ENCODE results near the gene KRT23. TPM values are rescaled to one million over a fixed set of nuclear protein-coding genes. Genes with fewer than 3 reads are reported as not detected.
A peak's percentile ranks its signal among the peaks of the same experiment; 100 is the strongest.

The KRT23 gene
- total RNA-seq, 1 donor, result 0.36 TPM

DNA sequence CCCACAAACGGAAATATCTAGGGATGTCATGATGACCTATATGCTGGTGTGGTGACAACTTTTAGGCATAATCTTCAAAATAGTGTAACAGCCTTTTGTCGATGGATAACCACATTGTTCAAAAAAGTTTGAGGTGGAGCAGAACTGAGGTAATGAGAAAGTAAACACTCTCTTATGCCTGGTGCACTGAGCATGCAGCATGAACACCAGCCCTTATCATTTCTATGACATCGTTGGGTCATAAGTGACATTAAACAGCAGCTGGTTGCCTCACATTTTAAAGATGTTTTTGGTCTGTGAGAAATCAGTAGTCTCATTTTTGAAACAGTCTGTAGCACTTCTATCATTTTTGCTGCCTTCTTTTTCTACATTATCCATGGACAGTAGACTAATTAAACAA, 1.8 kb downstream of the KRT23 start:
- no peaks in the 10 kb centered on the region for H3K27me3 ChIP-seq (ENCODE audit: insufficient read depth, low read length)
- H2AFZ ChIP-seq (ENCODE audit: low read length), result no peak overlapping the region
- H3K4me3 ChIP-seq (ENCODE audit: insufficient read depth, low read length), result no peak overlapping the region
- DNase-seq (ENCODE audit: insufficient read length, low spot score, missing footprints), result peak; percentile 47
- H3K79me2 ChIP-seq (ENCODE audit: insufficient read depth, low read length), result no peaks in the 10 kb centered on the region
- peaks cover 38% of the 10 kb centered on the region for H3K4me1 ChIP-seq (ENCODE audit: insufficient read depth, low read length)
- H3K27ac ChIP-seq (ENCODE audit: low read depth, low read length), result peak overlapping the region; percentile 76
- TF ChIP-seq CTCF (IDR thresholded peaks at IDR 0.05; ENCODE audit: extremely low read depth, low read depth, low read length), result no peak
- no peaks in the 10 kb centered on the region for H4K20me1 ChIP-seq (ENCODE audit: insufficient read depth, low read length)
- no peak overlapping the region for H3K4me2 ChIP-seq (ENCODE audit: insufficient read depth, low read length)
- H3K36me3 ChIP-seq (ENCODE audit: insufficient read depth, low read length), result no peaks in the 10 kb centered on the region
- H3K9me3 ChIP-seq (ENCODE audit: low read depth, low read length), result no peaks in the 10 kb centered on the region

GRCh38 chr17:40932608-40933007, 4.8 kb downstream of the KRT23 start:
- H3K79me2 ChIP-seq (ENCODE audit: insufficient read depth, low read length), result no peaks in the 10 kb centered on the region
- no peak overlapping the region for H3K27ac ChIP-seq (ENCODE audit: low read depth, low read length)
- no peaks in the 10 kb centered on the region for H3K27me3 ChIP-seq (ENCODE audit: insufficient read depth, low read length)
- H3K36me3 ChIP-seq (ENCODE audit: insufficient read depth, low read length), result peaks cover 7% of the 10 kb centered on the region
- no peaks in the 10 kb centered on the region for H3K9me3 ChIP-seq (ENCODE audit: low read depth, low read length)
- peaks cover 24% of the 10 kb centered on the region for H3K4me1 ChIP-seq (ENCODE audit: insufficient read depth, low read length)
- H3K4me2 ChIP-seq (ENCODE audit: insufficient read depth, low read length), result no peak overlapping the region
- H2AFZ ChIP-seq (ENCODE audit: low read length), result no peak overlapping the region
- TF ChIP-seq CTCF (IDR thresholded peaks at IDR 0.05; ENCODE audit: extremely low read depth, low read depth, low read length), result no peak
- no peak overlapping the region for H3K4me3 ChIP-seq (ENCODE audit: insufficient read depth, low read length)
- DNase-seq (ENCODE audit: insufficient read length, low spot score, missing footprints), result no peak
- H4K20me1 ChIP-seq (ENCODE audit: insufficient read depth, low read length), result no peaks in the 10 kb centered on the region

DNA sequence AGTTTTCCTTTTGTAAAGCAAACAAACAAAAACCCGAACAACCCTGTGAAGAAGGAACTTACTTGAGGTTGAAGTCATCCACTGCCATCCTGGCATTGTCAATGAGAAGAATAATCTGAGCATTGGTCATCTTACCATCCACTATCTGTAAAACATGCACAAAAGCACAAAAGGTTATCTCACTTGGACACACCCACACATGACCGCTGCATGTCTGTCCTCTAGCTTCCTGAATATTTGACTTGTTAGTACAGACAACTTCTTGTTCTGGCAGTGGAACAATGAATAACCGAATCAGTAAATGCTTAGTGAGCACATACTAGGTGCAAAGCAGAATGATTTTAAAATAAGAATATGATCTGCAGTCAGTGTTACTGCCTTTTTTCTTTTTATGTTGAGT, 6.1 kb downstream of the KRT23 start:
- Histone ChIP-seq H3K27me3 (ENCODE audit: insufficient read depth, low read length) (no peaks in the 10 kb centered on the region), H3K79me2 (ENCODE audit: insufficient read depth, low read length) (no peaks in the 10 kb centered on the region), H2AFZ (ENCODE audit: low read length) (peak overlapping the region; percentile 34), H4K20me1 (ENCODE audit: insufficient read depth, low read length) (no peaks in the 10 kb centered on the region), H3K4me1 (ENCODE audit: insufficient read depth, low read length) (peaks cover 16% of the 10 kb centered on the region), H3K27ac (ENCODE audit: low read depth, low read length) (no peak overlapping the region), H3K4me2 (ENCODE audit: insufficient read depth, low read length) (no peak overlapping the region), H3K36me3 (ENCODE audit: insufficient read depth, low read length) (peaks cover 7% of the 10 kb centered on the region), H3K9me3 (ENCODE audit: low read depth, low read length) (no peaks in the 10 kb centered on the region), H3K4me3 (ENCODE audit: insufficient read depth, low read length) (no peak overlapping the region)
- no peak for DNase-seq (ENCODE audit: insufficient read length, low spot score, missing footprints)
- no peak for TF ChIP-seq CTCF (IDR thresholded peaks at IDR 0.05; ENCODE audit: extremely low read depth, low read depth, low read length)

DNA sequence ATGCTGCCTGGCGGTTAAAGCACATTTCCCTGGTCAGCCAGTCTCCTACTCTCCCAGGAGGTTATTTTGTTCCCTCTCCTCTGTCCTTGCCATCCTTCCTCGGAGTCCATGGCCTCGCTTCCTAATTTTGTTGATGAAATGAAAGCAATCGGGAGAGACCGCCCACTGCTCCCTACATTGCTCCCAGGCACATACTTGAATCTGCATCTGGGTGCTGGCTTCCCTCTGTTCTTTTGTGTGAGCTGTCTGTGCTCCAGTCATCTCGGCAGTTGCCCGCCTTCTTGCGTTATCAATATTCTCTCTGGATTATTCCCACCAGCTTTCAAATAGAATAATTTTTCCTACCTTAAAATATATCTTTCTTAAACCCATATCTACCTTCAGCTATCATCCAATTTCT, 11.1 kb downstream of the KRT23 start:
- Histone ChIP-seq H3K27ac (ENCODE audit: low read depth, low read length) (no peak overlapping the region), H2AFZ (ENCODE audit: low read length) (no peak overlapping the region), H3K27me3 (ENCODE audit: insufficient read depth, low read length) (no peaks in the 10 kb centered on the region), H3K4me1 (ENCODE audit: insufficient read depth, low read length) (peaks cover 9% of the 10 kb centered on the region), H3K4me2 (ENCODE audit: insufficient read depth, low read length) (no peak overlapping the region), H4K20me1 (ENCODE audit: insufficient read depth, low read length) (no peaks in the 10 kb centered on the region), H3K9me3 (ENCODE audit: low read depth, low read length) (no peaks in the 10 kb centered on the region), H3K4me3 (ENCODE audit: insufficient read depth, low read length) (no peak overlapping the region), H3K79me2 (ENCODE audit: insufficient read depth, low read length) (no peaks in the 10 kb centered on the region), H3K36me3 (ENCODE audit: insufficient read depth, low read length) (peaks cover 7% of the 10 kb centered on the region)
- no peak for DNase-seq (ENCODE audit: insufficient read length, low spot score, missing footprints)
- no peak for TF ChIP-seq CTCF (IDR thresholded peaks at IDR 0.05; ENCODE audit: extremely low read depth, low read depth, low read length)

Measured in osteoblast (primary cell).